ENCODE data around the gene DENND4C. TPM values are rescaled to one million over a fixed set of nuclear protein-coding genes. Genes with fewer than 3 reads are reported as not detected.
"Not testable (repeated sequence)": the region's sequence is repeated elsewhere in the genome, so short reads cannot be mapped to it uniquely, and the experiment has no call there.

DENND4C gene
- total RNA-seq, 1 experiment from 2014 or later = 25.0 TPM

DNA sequence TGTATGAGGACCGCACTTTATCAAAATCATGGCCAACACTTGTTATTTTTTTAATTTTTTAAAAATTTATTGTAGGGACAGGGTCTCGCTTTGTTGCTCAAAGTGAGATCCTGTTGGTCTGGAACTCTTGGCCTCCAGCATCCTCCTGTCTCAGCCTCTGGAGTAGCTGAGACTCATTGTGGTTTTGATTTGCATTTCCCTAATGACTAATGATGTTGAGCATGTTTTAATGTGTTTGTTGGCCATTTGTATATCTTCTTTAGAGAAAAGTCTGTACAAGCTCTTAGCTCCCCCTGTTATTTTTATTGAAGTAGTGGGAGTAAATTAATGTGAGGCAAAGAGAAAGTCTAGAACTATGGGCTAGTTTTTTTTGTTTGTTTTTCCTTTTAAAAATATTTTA is 151.2 kb downstream of the DENND4C start:
- DNase-seq (ENCODE audit: low read depth, low spot score) = no peak
- in situ Hi-C loops (cut with HindIII; ENCODE audit: low pct_unique_long_range_greater_than_20kb, low sequenced_read_pairs) = no loop called here

DNA sequence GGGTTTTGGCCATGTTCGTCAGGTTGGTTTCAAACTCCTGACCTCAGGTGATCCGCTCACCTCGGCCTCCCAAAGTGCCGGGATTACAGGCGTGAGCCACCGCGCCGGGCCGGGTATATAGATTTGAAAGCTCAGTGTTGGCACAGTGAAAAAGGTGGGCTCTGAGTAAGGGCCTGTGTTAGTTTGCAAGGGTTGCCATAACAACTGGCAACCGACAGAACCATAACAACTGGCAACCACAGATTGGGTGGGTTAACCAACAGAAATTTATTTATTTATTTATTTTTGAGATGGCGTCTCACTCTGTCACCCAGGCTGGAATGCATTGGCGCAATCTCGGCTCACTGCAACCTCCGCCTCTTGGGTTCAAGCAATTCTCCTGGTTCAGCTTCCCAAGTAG is 154.7 kb downstream of the DENND4C start:
- DNase-seq (ENCODE audit: low read depth, low spot score); in situ Hi-C loops (cut with HindIII; ENCODE audit: low pct_unique_long_range_greater_than_20kb, low sequenced_read_pairs): not testable (repeated sequence)

DNA sequence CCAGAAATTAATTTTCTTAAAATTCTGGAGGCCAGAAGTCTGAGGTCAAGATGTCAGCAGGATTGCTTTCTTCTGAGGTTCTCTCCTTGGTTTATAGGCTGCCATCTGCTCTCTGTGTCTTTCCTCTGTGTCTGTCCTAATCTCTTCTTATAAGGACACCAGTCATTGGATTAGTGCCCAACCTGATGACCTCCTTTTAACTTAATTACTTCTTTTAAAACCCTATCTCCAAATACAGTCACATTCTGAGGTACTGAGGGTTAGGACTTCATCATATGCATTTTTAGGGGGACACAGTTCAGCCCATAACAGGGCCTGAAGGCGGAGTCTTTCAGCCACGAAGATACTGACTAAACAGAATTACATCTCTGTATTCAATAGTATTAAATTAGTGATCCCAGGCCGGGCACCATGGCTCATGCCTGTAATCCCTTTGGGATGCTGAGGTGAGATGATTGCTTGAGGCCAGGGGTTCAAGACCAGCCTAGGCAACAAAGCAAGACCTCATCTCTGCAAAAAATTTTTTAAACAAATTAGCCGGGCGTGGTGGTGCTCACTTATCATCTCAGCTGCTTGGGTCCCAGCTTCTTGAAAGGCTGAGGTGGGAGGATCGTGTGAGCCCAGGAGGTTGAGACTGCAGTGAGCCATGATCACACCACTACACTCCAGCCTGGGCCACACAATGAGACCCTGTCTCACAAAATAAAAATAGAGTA is 155.5 kb downstream of the DENND4C start:
- DNase-seq (ENCODE audit: low read depth, low spot score) = no peak
- in situ Hi-C loops (cut with HindIII; ENCODE audit: low pct_unique_long_range_greater_than_20kb, low sequenced_read_pairs) = no loop called here

DNA sequence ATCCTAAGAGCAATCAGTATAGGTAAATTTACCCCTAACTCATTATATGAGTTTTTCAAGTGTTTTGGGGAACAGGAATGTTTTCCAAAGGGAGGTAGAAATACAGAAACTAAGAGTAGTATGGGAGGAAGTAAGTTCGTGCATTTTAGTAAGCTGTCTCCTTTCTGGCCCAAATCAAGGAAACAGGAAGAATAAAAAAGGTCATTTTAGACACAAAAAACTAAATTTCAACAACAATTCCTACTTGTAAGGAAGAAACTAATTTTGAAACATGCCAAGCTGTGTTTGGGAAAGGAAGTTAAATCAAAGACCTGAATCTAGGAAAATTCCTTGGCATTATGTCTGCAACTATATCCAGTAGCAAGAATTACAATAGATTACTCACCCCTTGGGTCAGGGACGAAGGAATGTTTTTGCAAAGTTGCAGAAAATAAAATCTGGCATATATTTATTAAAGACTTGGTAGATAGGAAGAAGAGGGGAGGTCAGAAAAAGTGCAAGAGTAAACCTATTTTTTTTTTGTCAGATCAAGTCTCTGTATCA is 156.1 kb downstream of the DENND4C start:
- in situ Hi-C loops (cut with HindIII; ENCODE audit: low pct_unique_long_range_greater_than_20kb, low sequenced_read_pairs) = no loop called here
- DNase-seq (ENCODE audit: low read depth, low spot score) = no peak

DNA sequence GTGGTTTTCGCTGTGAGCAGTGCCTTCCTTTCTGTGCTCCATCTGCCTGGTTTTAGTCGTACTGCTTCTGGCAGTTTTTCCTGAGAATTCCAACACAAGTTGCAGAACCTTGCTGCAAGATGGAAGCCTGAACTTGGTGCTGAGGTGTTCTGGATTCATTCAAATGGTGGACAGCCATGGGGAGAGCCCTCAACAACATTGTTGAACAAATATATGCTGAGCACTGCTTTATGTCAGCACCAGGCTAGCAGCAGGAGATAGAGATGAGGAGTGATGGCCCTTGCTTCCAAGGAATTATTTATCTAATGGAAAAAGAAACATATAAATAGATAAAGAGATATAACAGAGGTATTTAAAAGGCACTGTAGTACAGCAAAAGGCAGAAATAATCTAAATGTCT is 156.8 kb downstream of the DENND4C start:
- in situ Hi-C loops (cut with HindIII; ENCODE audit: low pct_unique_long_range_greater_than_20kb, low sequenced_read_pairs) = no loop called here
- no peak for DNase-seq (ENCODE audit: low read depth, low spot score)

DNA sequence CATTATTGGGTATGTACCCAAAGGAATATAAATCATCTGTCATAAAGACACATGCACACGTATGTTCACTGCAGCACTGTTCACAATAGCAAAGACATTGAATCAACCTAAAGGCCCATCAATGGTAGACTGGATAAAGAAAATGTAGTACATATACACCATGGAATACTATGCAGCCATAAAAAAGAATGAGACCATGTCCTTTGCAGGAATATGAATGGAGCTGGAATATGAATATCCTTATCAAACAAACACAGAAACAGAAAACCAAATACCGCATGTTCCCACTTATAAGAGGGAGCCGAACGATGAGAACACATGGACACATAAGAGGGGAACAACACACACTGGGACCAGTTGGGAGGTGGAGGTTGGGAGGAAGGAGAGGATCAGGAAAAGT is 159.0 kb downstream of the DENND4C start:
- in situ Hi-C loops (cut with HindIII; ENCODE audit: low pct_unique_long_range_greater_than_20kb, low sequenced_read_pairs) = not testable (repeated sequence)

DNA sequence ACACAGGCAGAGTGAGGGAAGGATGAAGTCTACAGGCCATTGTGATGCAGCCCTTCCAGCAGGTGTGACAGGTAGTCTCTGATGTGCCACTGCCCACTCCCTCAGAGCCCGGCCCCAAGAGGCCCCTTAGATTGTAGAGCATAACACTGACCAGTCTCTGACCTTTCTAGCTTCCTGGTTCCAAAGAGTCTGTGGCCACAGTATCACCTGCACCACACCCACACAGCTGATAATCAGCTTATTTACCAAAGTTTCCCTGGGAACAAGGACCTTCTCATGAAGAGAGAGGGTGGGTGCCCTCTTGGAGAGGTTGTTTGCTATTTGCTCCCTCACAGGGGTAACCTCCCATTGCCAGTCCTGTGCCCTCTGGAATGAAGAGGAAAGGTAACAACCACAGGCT is 167.4 kb downstream of the DENND4C start:
- no peak for DNase-seq (ENCODE audit: low read depth, low spot score)
- in situ Hi-C loops (cut with HindIII; ENCODE audit: low pct_unique_long_range_greater_than_20kb, low sequenced_read_pairs) = no loop called here

More for the DNA sequence above, 159.0 kb downstream of the DENND4C start:
- DNase-seq (ENCODE audit: low read depth, low spot score) = not testable (repeated sequence)

DNA sequence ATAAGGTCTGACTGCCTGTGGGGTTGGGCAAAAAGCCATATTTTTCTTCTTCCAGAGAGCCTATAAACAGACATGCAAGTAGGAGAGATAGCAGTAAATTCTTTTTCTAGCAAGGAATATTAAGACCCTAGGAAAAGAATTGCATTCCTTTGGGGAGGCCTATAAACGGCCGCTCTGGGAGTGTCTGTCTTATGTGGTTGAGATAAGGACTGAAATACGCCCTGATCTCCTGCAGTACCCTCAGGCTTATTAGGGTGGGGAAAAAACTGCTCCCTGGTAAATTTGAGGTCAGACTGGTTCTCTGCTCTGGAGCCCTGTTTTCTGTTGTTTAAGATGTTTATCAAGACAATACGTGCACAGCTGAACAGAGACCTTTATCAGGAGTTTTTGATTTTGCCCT is 172.7 kb downstream of the DENND4C start:
- in situ Hi-C loops (cut with HindIII; ENCODE audit: low pct_unique_long_range_greater_than_20kb, low sequenced_read_pairs); DNase-seq (ENCODE audit: low read depth, low spot score): not testable (repeated sequence)

DNA sequence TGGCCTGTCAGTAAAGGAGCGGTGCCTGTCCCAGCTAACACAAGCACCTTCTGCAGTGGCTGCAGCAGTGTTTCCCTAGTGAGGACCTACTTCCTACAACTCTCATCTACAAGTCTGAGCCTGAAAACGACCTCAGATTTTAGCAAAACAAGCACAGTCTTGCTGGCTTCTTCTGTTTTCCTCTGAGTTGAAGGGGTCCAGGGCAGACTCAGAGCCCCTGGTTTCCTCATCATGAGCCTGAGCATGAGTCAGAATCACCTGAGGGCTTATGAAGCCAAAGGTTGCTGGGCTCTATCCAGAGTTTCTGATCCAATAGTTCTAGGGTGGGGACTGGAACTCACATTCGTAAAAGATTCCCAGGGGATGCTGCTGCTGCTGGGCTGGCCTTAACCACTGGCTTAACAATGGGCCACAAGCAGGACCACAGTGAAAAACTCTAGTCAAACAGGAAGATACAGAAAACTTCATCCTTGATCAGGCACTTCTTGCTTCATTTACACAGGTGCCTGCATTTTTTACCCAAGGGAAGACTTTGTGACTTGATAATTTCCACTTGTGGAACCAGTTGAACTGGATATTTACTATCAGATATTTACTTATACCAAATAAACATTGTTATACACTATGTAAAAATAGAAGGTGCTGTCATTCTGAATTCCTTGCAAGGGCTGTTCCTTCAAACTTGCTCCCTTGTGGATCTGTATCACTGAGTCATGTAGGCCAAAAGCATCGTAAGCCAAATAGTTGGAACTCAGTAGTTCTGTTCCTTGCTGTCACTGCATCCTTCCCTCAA is 174.0 kb downstream of the DENND4C start:
- in situ Hi-C loops (cut with HindIII; ENCODE audit: low pct_unique_long_range_greater_than_20kb, low sequenced_read_pairs) = no loop called here
- no peak for DNase-seq (ENCODE audit: low read depth, low spot score)

DNA sequence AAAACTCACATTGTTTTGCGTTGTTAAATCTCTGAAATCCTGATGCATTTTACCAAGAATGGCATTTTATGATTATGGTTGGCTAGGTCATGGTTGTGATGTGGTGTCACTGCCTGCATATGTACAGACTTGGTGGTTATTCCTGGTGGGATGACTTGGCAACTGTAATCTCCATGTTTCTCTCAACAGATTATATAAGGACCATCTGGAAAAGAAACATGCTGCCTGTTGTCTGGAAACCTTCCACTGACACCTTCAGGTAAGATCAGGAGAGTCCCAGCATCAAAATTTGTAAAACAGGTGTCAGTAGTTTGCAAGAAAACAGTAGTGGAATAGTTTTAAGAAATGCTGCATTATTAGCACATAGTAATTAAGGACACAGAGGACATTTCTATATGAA is 175.3 kb downstream of the DENND4C start:
- in situ Hi-C loops (cut with HindIII; ENCODE audit: low pct_unique_long_range_greater_than_20kb, low sequenced_read_pairs) = no loop called here
- no peak for DNase-seq (ENCODE audit: low read depth, low spot score)

DNA sequence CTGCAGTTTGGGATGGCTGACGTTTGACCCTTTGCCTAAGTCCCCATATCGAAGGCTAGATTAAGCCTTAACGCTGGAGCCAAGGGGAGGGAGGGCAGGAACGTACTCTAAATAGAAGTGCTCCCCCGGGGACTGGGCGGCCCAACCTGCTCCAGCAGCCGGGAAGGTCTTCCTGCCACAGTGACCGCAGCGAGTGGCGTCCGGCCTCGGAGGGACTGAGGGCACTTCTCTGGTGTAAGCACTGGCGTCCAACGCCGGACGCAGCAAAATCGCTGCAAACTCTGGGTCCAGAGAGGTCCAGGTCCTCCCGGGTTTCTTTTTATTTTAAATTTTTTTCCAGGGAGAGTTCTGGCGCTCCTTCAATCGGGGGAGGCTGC is 177.8 kb downstream of the DENND4C start:
- in situ Hi-C loops (cut with HindIII; ENCODE audit: low pct_unique_long_range_greater_than_20kb, low sequenced_read_pairs) = no loop called here
- DNase-seq (ENCODE audit: low read depth, low spot score) = no peak

DNA sequence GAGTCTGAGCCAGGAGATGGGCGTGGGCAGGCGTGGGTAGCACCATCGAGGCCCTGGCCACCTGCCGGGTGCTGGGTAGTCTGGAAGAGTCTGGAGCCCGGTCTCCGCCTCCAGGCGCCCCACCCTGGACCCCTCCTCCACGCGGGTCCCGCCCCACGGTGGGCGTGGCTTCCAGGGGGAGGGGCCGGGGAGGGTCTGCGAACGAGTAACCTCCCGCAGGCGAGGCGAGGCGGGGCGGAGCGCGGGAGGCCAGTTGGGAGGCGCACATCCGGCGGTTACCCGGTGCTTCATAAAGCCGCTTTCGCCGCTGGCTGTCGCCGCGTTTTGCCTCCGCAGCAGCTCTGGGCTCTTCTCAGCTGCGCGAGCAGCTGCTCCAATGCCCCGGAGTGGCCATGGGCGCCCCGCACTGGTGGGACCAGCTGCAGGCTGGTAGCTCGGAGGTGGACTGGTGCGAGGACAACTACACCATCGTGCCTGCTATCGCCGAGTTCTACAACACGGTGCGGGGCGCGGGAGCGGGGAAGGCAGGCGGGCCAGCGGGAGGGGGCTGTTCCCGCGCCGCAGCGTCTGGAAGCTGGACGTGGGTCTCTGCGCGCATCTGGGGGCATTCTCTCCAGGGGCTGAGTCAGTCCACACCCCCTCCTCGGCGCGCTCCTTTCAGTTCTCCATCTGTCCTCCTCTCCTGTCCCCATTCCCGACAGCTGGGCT is 178.4 kb downstream of the DENND4C start, which contains the start of gene ACER2:
Gene ACER2, plus strand, starts transcription at position 317 of the 708 bp plus-strand sequence. Its CDS starts 76 bp downstream, at position 393.
- DNase-seq (ENCODE audit: low read depth, low spot score) = peak; percentile 86
- in situ Hi-C loops (cut with HindIII; ENCODE audit: low pct_unique_long_range_greater_than_20kb, low sequenced_read_pairs) = no loop called here

DNA sequence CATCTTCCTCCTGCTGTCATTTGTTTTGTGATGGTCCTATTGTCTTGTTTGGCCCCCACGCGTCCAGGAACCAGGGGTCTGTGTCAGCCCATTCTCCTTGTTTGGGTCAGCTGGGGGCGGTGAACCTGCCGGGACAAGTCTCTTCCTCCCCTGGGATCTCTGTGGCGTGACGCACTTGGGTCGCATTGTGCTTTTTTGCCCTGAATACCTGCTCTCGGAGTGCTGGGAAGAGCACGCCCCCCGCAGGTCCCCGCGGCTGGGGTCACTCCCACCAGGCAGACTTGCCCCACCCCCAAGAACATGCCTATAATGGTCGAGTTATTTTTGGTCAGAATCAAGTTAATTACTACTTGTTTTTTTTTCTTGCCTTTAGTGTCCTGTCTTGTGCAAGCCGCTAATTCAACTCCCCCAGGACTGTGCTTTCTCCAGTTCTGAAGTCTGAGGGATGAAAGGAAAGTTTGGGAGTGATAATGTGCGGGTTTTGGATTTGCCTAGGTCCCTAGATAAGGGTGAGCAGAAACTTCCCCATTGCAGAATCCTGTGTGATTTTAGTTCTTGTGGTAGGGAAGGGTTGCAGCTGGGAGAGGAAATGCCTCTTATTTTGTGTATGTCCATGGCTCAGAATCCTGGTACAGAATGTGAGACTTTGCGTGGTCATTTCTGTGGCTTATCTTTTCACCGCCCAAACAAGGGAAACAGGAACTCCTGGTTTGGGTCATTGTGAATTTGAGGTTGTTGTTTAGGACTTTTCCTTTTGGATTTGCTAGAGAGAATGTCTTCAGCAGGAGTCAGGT is 179.1 kb downstream of the DENND4C start:
- DNase-seq (ENCODE audit: low read depth, low spot score) = peak; percentile 2
- in situ Hi-C loops (cut with HindIII; ENCODE audit: low pct_unique_long_range_greater_than_20kb, low sequenced_read_pairs) = no loop called here

DNA sequence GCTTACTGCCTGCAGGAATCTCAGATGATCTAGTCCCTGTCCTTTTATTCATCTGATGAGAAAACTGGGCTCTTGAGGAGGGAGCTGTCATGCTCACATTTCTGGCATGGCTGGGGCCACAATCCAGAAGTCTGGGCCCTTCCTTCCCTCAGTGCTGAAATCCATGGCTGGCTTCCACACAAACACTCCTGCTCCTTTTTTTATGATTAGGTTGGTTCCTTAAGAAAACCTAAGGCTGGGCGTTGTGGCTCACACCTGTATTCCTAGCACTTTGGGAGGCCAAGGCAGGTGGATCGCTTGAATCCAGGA is 179.7 kb downstream of the DENND4C start:
- DNase-seq (ENCODE audit: low read depth, low spot score) = no peak
- in situ Hi-C loops (cut with HindIII; ENCODE audit: low pct_unique_long_range_greater_than_20kb, low sequenced_read_pairs) = no loop called here

DNA sequence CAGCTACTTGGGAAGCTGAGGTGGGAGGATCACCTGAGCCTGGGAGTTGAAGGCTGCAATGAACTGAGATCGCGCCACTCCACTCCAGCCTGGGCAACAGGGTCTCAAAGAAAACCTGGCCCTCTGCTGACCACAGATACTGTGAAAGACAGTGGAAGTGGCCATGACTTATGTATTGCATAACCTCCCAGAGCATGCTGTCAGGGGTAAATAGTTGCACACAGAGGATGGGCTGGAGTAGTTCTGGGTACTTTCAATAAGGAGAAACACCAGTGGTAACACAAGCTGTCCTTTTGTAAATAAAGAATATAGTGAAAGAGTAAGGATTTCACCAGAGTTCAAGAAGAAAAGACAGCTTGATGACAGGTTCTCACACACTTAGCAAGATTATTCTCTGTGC is 180.1 kb downstream of the DENND4C start:
- in situ Hi-C loops (cut with HindIII; ENCODE audit: low pct_unique_long_range_greater_than_20kb, low sequenced_read_pairs) = no loop called here
- no peak for DNase-seq (ENCODE audit: low read depth, low spot score)

DNA sequence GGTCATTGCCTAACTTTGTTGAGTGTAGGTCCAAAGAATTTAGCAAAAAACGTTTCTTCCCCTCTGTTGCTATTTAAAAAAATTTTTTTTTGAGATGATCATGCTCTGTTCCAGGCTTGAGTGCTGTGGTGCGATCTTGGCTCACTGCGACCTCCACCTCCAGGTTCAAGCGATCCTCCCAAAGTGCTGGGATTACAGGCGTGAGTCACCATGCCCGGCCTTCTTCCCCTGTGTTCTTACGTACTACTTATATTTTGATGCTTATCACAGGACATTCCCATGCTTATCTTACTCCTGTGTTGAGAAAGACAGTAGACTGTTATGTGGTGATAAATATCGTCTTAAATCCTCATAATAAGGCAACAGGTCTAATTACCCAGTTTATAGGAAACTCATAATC is 180.8 kb downstream of the DENND4C start:
- in situ Hi-C loops (cut with HindIII; ENCODE audit: low pct_unique_long_range_greater_than_20kb, low sequenced_read_pairs) = no loop called here
- no peak for DNase-seq (ENCODE audit: low read depth, low spot score)

DNA sequence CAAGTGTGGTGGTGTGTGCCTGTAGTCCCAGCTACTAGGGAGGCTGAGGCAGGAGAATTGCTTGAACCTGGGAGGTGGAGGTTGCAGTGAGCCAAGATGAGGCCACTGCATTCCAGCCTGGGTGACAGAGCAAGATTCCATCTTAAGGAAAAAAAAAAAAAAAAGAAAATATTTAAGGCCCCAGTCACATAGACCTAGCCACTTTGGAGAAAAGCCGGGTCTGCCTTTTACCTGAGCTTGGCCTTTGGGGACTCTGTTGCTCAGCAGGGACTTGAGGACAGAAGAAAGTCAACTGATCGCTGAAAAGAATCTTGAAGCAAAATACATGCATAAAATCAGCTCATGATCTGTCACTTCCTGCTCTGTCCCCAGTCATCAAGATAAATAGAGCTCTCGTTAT is 183.0 kb downstream of the DENND4C start:
- in situ Hi-C loops (cut with HindIII; ENCODE audit: low pct_unique_long_range_greater_than_20kb, low sequenced_read_pairs); DNase-seq (ENCODE audit: low read depth, low spot score): not testable (repeated sequence)

DNA sequence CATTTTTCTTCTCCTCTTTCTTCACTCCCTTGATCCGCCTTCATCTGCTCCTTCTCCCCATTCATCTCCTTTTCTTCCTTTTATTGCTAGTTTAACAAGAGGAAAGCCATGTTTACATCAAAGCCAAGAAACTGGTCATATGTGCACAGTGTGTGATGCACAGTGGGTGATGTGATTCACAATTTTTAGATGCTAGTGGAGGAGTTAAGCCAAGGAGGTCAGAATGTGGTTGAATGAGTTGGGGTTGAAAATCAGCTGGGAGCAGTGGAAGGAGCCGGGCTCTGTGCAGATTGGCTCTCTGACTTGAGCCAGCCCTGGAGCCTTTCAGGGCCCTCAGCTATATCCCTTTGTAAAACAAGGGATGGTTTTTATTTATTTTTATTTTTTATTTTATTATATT is 185.7 kb downstream of the DENND4C start:
- in situ Hi-C loops (cut with HindIII; ENCODE audit: low pct_unique_long_range_greater_than_20kb, low sequenced_read_pairs) = no loop called here
- no peak for DNase-seq (ENCODE audit: low read depth, low spot score)
